Mesothelial cell of epicardium (in vitro differentiated cells): ENCODE data around the gene U2SURP. TPM values are rescaled to one million over a fixed set of nuclear protein-coding genes. Genes with fewer than 3 reads are reported as not detected.

ENCODE experiments used
- DNase-seq, 2 experiments: peaks; one replicate each; pipeline ENCODE4 v3.0.0; 2021; ENCODE audit warnings: low spot score in 2 of 2; ENCODE audit not compliant: unreplicated experiment in 2 of 2
- H3K27ac Mint-ChIP-seq: 2 replicates; pipeline ENCODE4 v1.8.0; 2021; ENCODE audit warnings: mixed read lengths
- H3K27me3 Mint-ChIP-seq: 2 replicates; pipeline ENCODE4 v1.8.0; 2021; ENCODE audit warnings: low read depth, mixed read lengths
- H3K36me3 Mint-ChIP-seq: 2 replicates; pipeline ENCODE4 v1.8.0; 2021; ENCODE audit warnings: mixed read lengths
- H3K4me1 Mint-ChIP-seq: 2 replicates; pipeline ENCODE4 v1.8.0; 2021; ENCODE audit warnings: mixed read lengths
- H3K4me3 Mint-ChIP-seq: 2 replicates; pipeline ENCODE4 v1.8.0; 2021; ENCODE audit warnings: mild to moderate bottlenecking, moderate library complexity, mixed read lengths
- H3K9me3 Mint-ChIP-seq: 2 replicates; pipeline ENCODE4 v1.8.0; 2021; ENCODE audit warnings: mixed read lengths
- total RNA-seq: library from RNA; stranded (reverse); gene quantifications from 3 replicates; pipeline ENCODE4 v1.2.1, GENCODE V29; 2021
- TF ChIP-seq, protein P1 (sequence below): fragments of 200-600 bp; sonication (generic); IDR thresholded peaks from one replicate; pipeline ENCODE4 v1.5.0; 2021; ENCODE audit warnings: antibody characterized with exemption; ENCODE audit not compliant: unreplicated experiment

The U2SURP gene
- total RNA-seq, 1 donor from 2014 or later, result 141 TPM

- no peak for DNase-seq
- Mint-ChIP-seq H3K27ac (no peak overlapping the region), H3K4me3 (no peak overlapping the region), H3K4me1 (peaks cover 3% of the 10 kb centered on the region), H3K9me3 (no peaks in the 10 kb centered on the region), H3K36me3 (no peaks in the 10 kb centered on the region), H3K27me3 (peaks cover 11% of the 10 kb centered on the region)
- TF ChIP-seq, protein P1, sequence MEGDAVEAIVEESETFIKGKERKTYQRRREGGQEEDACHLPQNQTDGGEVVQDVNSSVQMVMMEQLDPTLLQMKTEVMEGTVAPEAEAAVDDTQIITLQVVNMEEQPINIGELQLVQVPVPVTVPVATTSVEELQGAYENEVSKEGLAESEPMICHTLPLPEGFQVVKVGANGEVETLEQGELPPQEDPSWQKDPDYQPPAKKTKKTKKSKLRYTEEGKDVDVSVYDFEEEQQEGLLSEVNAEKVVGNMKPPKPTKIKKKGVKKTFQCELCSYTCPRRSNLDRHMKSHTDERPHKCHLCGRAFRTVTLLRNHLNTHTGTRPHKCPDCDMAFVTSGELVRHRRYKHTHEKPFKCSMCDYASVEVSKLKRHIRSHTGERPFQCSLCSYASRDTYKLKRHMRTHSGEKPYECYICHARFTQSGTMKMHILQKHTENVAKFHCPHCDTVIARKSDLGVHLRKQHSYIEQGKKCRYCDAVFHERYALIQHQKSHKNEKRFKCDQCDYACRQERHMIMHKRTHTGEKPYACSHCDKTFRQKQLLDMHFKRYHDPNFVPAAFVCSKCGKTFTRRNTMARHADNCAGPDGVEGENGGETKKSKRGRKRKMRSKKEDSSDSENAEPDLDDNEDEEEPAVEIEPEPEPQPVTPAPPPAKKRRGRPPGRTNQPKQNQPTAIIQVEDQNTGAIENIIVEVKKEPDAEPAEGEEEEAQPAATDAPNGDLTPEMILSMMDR, result no peak
These were observed 20.3 kb upstream of the U2SURP start for GRCh38 chr3:142981108-142981507.

DNA sequence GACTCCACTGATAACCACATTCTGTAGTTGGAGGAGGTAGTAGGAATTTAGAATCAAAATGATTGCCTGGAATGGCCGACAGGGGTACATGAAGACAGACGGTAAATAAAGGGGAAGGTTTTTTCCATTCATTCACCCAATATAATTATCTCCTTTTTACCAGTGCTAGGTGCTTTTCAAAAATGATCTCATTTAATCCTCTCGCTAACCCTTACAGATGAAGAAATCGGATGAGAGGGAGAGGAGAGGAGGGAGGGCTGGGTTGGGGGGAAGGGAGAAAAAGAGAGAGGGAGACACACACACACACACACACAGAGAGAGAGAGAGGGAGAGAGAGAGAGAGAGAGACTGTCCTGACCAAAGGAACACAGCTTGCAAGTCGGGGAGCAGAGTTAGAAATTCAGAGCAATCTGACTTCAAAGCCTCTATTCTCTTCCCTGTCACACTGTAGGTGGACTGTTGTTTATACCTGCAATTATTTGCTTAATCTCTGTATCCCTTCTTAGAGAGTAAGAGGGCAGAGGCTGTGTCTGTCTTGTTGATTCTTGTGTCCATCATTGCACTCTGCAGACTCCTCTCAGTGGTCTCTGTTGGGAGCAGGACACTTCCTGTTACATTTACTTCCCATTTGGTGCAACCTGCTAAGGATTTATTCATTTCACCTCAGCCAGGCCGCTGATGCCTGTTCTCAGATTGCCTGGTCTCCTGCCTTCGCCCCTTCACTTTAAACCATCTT, 19.2 kb upstream of the U2SURP start:
- H3K4me3 Mint-ChIP-seq, result no peak overlapping the region
- no peaks in the 10 kb centered on the region for H3K36me3 Mint-ChIP-seq
- H3K4me1 Mint-ChIP-seq, result no peaks in the 10 kb centered on the region
- H3K27ac Mint-ChIP-seq, result no peak overlapping the region
- TF ChIP-seq, protein P1, result no peak
- no peak for DNase-seq
- no peaks in the 10 kb centered on the region for H3K9me3 Mint-ChIP-seq
- H3K27me3 Mint-ChIP-seq, result peaks cover 11% of the 10 kb centered on the region

DNA sequence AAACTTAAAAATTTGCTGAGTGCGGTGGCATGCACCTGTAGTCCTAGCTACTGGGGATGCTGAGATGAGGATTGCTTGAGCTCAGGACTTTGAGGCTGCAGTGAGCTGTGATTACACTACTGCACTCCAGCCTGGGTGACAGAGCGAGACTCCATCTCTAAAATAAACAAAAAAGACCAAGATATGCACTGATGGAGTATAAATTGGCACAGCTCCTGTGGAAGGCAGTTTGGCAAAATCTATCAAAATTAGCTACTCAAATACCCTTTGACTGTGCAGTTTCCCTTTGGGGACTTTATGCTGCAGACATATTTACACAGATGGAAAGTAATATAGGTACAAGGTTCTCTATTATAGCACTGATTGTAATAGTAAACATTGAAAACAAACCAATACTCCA, 18.1 kb upstream of the U2SURP start:
- no peak overlapping the region for H3K4me3 Mint-ChIP-seq
- H3K36me3 Mint-ChIP-seq, result no peaks in the 10 kb centered on the region
- no peak for DNase-seq
- no peak overlapping the region for H3K27ac Mint-ChIP-seq
- H3K4me1 Mint-ChIP-seq, result no peaks in the 10 kb centered on the region
- TF ChIP-seq, protein P1, result no peak
- no peaks in the 10 kb centered on the region for H3K9me3 Mint-ChIP-seq
- H3K27me3 Mint-ChIP-seq, result peaks cover 11% of the 10 kb centered on the region

- no peak for DNase-seq
- TF ChIP-seq, protein P1, result no peak
- Mint-ChIP-seq H3K36me3 (no peaks in the 10 kb centered on the region), H3K27me3 (peaks cover 11% of the 10 kb centered on the region), H3K27ac (no peak overlapping the region), H3K4me1 (no peaks in the 10 kb centered on the region), H3K4me3 (no peak overlapping the region), H3K9me3 (no peaks in the 10 kb centered on the region)
These were observed 17.1 kb upstream of the U2SURP start for GRCh38 chr3:142984255-142984654.

DNA sequence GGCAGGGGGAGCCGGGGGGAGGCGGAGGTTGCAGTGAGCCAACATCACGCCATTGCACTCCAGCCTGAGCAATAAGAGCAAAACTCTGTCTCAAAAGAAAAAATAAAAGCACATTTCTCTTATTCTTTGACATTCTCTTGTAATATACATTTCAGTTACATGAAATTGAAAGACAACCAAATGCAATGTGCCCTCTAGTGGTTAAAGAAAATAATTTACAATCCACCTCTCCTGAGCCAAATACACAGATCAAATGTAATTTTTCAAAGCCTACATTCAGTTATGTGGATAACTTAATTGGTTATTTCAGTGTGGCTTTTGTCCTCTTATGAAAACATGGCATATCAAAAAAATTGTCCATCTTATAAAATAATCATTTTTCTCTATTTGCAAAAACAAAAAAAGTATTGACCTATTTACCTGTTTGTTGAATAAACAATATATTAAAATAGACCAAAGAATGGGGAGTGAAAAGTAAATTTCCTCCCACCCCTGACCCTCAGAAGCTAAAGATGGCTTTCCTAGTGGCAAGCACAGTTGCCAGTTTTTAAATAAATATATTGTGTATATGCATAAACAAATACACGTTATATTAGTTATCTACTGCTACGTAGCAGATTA, 14.2 kb upstream of the U2SURP start:
- TF ChIP-seq, protein P1, result peak; percentile 90
- peaks cover 5% of the 10 kb centered on the region for H3K27me3 Mint-ChIP-seq
- DNase-seq, result no peak

More for the DNA sequence above, 14.2 kb upstream of the U2SURP start:
- Mint-ChIP-seq H3K4me3 (no peak overlapping the region), H3K36me3 (no peaks in the 10 kb centered on the region), H3K27ac (no peak overlapping the region), H3K9me3 (no peaks in the 10 kb centered on the region), H3K4me1 (no peaks in the 10 kb centered on the region)
